AG04449 (cell line): Measurements from ENCODE around the gene SEPTIN8.
A peak's percentile ranks its signal among the peaks of the same experiment; 100 is the strongest.

Experiments
- CTCF ChIA-PET: fragments of 350-600 bp; formaldehyde crosslinking; extraction: SDS; loops from one replicate; lab custom pipeline; 2021; ENCODE audit warnings: antibody characterized with exemption; lab: Yijun Ruan, JAX
- POLR2A ChIA-PET: fragments of 400-600, 350-600 bp; formaldehyde crosslinking; extraction: SDS; loops from one replicate; lab custom pipeline; 2020; ENCODE audit warnings: antibody characterized with exemption, inconsistent platforms; lab: Yijun Ruan, JAX
- DNase-seq: peaks from one replicate; pipeline ENCODE4 v3.0.0-alpha.2; 2010; ENCODE audit warnings: low read depth, low spot score
- H3K4me3 ChIP-seq: 2 replicates; pipeline ENCODE4 v1.5.1; 2011; ENCODE audit warnings: low read depth, mild to moderate bottlenecking, control low read depth, low read length
- CTCF ChIP-seq: IDR thresholded peaks from one replicate; pipeline ENCODE4 v1.5.1; 2011; ENCODE audit warnings: mild to moderate bottlenecking, moderate library complexity, low read length, control low read depth, inconsistent platforms; ENCODE audit not compliant: insufficient read depth; ENCODE audit errors: missing control alignments

SEPTIN8 gene, protein sequence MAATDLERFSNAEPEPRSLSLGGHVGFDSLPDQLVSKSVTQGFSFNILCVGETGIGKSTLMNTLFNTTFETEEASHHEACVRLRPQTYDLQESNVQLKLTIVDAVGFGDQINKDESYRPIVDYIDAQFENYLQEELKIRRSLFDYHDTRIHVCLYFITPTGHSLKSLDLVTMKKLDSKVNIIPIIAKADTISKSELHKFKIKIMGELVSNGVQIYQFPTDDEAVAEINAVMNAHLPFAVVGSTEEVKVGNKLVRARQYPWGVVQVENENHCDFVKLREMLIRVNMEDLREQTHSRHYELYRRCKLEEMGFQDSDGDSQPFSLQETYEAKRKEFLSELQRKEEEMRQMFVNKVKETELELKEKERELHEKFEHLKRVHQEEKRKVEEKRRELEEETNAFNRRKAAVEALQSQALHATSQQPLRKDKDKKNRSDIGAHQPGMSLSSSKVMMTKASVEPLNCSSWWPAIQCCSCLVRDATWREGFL

DNA sequence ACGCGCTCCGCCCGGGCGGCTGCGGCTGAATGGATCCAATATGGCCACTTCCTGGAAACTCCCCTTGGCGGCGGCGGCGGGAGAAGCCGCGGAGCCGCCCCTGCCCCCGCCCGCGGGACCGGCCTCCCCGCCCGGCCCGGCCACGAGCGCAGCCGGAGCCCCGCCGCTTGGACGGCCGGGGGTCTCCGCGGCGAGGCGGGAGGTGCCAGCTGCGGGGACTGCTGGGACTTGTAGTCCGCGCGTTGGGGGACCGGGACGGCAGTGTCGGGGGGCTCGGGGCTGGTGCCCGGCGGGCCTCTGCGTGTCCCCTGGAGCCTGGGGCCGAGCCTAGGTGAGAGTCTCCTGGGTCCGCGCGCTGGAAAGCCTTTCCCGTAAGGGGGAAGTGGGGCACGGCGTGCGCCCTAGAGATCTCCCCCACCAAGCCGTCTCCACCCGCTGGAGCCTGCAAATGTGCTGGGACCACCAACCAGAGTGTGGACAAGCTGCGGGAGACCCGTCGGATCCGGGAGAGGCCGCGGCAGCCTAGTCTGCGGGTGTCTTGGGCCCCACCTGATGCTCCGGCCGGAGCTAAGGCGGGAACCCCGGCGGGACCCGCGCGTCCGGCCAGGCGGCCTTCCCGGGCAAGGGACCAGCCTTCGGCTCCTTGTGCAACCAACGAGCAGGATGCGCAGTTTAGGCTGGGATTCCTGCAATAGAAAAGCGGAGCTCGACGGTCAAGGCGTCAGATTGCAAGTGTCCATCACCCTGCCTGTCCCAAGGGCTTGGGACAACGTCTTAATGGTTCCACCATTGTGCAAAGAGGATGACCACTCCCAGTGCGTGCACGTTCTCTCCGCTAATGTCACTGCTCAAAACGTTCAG, at the start of gene SEPTIN8:
SEPTIN8 (minus strand) TSS at position 31 of the 861 bp plus-strand sequence. CDS start 102 bp downstream, outside the sequence.
- peak within 1 kb of the TSS; percentile 72 for H3K4me3 ChIP-seq
- POLR2A ChIA-PET: no interaction called here
- no peak for TF ChIP-seq CTCF
- DNase-seq: no peak
- CTCF ChIA-PET: interaction anchor here (0.7 to 2.3 kb wide), 5 partner anchors 8 to 391 kb away, joined by 4 to 20 read pairs (median 5); no protein-coding TSS in a partner anchor

- no peak for DNase-seq
- CTCF ChIA-PET: interaction anchor here (0.7 to 14.0 kb wide), 11 partner anchors 8 to 441 kb away, joined by 3 to 317 read pairs (median 7); partner anchors contain the start of genes CCNI2, GDF9, SOWAHA and UQCRQ
- POLR2A ChIA-PET: no interaction called here
- TF ChIP-seq CTCF: no peak
- no peak overlapping the region for H3K4me3 ChIP-seq
These were observed 49.5 kb upstream of the SEPTIN8 start for GRCh38 chr5:132826424-132827082.

GRCh38 chr5:132825834-132826391, 48.9 kb upstream of the SEPTIN8 start:
- POLR2A ChIA-PET: no interaction called here
- DNase-seq: no peak
- no peak for TF ChIP-seq CTCF
- no peak overlapping the region for H3K4me3 ChIP-seq
- CTCF ChIA-PET: interaction anchor here (0.9 to 14.0 kb wide), 6 partner anchors 8 to 440 kb away, joined by 3 to 317 read pairs (median 5); partner anchors contain the start of genes CCNI2 and SOWAHA

DNA sequence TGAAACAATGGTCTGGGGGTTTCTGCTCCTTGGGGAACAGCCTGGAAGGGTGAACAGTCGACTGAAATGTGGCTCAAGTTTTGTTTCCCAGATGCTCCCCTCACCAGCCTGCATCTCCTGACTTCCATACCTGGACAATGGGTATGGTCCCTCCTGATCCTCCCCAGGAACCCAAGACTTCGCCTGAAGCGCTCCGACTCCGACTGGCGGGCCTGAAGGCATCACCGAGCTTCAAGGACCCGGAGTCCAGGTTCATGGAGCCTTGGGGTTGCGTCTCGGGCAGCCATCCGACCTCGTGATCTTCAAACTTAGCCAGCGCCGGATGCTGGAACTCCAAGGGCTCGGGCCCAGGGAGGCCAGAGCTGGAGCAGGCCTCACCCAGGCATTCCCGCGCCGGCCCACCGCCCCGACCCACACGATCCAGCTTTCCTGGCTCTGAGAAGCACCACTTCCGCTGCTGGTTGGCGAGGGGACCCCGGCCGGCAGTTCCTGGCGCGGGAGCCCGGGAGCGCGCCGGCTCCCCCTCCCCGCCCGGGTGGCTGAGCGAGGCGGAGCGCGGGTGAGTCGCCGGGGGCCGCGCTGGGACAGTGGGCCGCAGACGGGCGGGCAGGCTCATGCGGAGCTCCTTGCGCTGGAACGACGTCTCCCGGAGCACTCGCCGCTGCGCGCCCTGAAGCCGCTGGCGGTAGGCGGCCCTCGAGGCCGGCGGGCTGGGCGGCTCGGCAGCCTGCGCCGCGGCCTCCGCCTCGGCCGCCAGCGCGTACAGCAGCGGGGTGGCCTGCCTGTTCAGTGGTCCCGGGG, 48.2 kb upstream of the SEPTIN8 start:
- DNase-seq: no peak
- TF ChIP-seq CTCF: no peak
- CTCF ChIA-PET: interaction anchor here (1.1 to 14.0 kb wide), 6 partner anchors 7 to 74 kb away, joined by 3 to 317 read pairs (median 5); partner anchors contain the start of genes CCNI2 and SOWAHA
- POLR2A ChIA-PET: no interaction called here
- no peak overlapping the region for H3K4me3 ChIP-seq

- POLR2A ChIA-PET: no interaction called here
- TF ChIP-seq CTCF: no peak
- H3K4me3 ChIP-seq: no peak overlapping the region
- DNase-seq: no peak
- CTCF ChIA-PET: interaction anchor here (1.1 to 14.0 kb wide), 5 partner anchors 6 to 73 kb away, joined by 3 to 317 read pairs (median 7); partner anchors contain the start of genes CCNI2 and SOWAHA
These were observed 47.4 kb upstream of the SEPTIN8 start for GRCh38 chr5:132824426-132824825.
